Vagina (tissue), 2 donors: Measurements from ENCODE around the gene SMCR8.

ENCODE experiments used
- CTCF ChIP-seq, 3 experiments: fragments of 450-650 bp in 2 of 3; fragments of 200-600 bp in 1 of 3; sonication (generic) in 1 of 3; IDR thresholded peaks; one replicate each; pipeline ENCODE4 v1.5.1; 2017 to 2019; ENCODE audit warnings: antibody characterized with exemption in 3 of 3, mild to moderate bottlenecking in 2 of 3, moderate library complexity in 2 of 3
- POLR2A ChIP-seq, 2 donors: fragments of 450-650 bp; IDR thresholded peaks; one replicate each; pipeline ENCODE4 v1.6.1; 2017; ENCODE audit warnings: antibody characterized with exemption in 2 of 2, mild to moderate bottlenecking in 2 of 2, moderate library complexity in 2 of 2
- POLR2AphosphoS5 ChIP-seq, 2 donors: sonication (generic); formaldehyde crosslinking; IDR thresholded peaks; one replicate each; pipeline ENCODE4 v1.9.0; 2017; ENCODE audit warnings: antibody characterized with exemption in 2 of 2, mild to moderate bottlenecking in 2 of 2, low read depth in 1 of 2; ENCODE audit not compliant: insufficient read depth in 1 of 2

GRCh38 chr17:18344021-18344420 is 28.9 kb downstream of the SMCR8 start:
- no peak for TF ChIP-seq POLR2A (IDR thresholded peaks at IDR 0.05)
- no peak for TF ChIP-seq CTCF (IDR thresholded peaks at IDR 0.05)
- TF ChIP-seq POLR2AphosphoS5 (IDR thresholded peaks at IDR 0.05; ENCODE audit: insufficient read depth in 1 of 2, low read depth in 1 of 2): no peak
